ENCODE data around the gene RWDD2A. TPM values are rescaled to one million over a fixed set of nuclear protein-coding genes. Genes with fewer than 3 reads are reported as not detected.

RWDD2A gene
- total and polyA plus RNA-seq, 2 of the 8 experiments (the other 6 are each of a cell fraction or from before 2014, with no cell fraction given): 2.1 to 3.6 TPM

DNA sequence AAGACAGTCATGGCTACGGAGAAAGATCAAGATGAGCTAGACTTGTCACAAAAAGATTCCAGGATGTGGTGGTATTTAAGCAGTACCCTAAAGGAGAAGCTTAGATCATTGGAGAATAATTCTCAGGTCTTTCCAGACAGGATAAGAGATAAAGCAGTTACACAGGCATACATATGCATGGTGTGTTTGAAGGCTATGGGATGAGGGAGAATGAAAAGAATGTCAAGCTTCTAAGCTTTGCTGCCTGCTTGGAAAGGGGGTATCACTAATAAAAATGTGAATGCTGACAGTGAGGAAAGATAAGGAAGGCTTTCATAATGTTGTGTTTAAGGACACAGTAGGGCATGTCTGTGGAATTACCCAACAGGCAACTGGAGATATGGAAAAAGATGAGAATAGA, 28.1 kb downstream of the RWDD2A start (continued):
- TF ChIP-seq, protein P1, sequence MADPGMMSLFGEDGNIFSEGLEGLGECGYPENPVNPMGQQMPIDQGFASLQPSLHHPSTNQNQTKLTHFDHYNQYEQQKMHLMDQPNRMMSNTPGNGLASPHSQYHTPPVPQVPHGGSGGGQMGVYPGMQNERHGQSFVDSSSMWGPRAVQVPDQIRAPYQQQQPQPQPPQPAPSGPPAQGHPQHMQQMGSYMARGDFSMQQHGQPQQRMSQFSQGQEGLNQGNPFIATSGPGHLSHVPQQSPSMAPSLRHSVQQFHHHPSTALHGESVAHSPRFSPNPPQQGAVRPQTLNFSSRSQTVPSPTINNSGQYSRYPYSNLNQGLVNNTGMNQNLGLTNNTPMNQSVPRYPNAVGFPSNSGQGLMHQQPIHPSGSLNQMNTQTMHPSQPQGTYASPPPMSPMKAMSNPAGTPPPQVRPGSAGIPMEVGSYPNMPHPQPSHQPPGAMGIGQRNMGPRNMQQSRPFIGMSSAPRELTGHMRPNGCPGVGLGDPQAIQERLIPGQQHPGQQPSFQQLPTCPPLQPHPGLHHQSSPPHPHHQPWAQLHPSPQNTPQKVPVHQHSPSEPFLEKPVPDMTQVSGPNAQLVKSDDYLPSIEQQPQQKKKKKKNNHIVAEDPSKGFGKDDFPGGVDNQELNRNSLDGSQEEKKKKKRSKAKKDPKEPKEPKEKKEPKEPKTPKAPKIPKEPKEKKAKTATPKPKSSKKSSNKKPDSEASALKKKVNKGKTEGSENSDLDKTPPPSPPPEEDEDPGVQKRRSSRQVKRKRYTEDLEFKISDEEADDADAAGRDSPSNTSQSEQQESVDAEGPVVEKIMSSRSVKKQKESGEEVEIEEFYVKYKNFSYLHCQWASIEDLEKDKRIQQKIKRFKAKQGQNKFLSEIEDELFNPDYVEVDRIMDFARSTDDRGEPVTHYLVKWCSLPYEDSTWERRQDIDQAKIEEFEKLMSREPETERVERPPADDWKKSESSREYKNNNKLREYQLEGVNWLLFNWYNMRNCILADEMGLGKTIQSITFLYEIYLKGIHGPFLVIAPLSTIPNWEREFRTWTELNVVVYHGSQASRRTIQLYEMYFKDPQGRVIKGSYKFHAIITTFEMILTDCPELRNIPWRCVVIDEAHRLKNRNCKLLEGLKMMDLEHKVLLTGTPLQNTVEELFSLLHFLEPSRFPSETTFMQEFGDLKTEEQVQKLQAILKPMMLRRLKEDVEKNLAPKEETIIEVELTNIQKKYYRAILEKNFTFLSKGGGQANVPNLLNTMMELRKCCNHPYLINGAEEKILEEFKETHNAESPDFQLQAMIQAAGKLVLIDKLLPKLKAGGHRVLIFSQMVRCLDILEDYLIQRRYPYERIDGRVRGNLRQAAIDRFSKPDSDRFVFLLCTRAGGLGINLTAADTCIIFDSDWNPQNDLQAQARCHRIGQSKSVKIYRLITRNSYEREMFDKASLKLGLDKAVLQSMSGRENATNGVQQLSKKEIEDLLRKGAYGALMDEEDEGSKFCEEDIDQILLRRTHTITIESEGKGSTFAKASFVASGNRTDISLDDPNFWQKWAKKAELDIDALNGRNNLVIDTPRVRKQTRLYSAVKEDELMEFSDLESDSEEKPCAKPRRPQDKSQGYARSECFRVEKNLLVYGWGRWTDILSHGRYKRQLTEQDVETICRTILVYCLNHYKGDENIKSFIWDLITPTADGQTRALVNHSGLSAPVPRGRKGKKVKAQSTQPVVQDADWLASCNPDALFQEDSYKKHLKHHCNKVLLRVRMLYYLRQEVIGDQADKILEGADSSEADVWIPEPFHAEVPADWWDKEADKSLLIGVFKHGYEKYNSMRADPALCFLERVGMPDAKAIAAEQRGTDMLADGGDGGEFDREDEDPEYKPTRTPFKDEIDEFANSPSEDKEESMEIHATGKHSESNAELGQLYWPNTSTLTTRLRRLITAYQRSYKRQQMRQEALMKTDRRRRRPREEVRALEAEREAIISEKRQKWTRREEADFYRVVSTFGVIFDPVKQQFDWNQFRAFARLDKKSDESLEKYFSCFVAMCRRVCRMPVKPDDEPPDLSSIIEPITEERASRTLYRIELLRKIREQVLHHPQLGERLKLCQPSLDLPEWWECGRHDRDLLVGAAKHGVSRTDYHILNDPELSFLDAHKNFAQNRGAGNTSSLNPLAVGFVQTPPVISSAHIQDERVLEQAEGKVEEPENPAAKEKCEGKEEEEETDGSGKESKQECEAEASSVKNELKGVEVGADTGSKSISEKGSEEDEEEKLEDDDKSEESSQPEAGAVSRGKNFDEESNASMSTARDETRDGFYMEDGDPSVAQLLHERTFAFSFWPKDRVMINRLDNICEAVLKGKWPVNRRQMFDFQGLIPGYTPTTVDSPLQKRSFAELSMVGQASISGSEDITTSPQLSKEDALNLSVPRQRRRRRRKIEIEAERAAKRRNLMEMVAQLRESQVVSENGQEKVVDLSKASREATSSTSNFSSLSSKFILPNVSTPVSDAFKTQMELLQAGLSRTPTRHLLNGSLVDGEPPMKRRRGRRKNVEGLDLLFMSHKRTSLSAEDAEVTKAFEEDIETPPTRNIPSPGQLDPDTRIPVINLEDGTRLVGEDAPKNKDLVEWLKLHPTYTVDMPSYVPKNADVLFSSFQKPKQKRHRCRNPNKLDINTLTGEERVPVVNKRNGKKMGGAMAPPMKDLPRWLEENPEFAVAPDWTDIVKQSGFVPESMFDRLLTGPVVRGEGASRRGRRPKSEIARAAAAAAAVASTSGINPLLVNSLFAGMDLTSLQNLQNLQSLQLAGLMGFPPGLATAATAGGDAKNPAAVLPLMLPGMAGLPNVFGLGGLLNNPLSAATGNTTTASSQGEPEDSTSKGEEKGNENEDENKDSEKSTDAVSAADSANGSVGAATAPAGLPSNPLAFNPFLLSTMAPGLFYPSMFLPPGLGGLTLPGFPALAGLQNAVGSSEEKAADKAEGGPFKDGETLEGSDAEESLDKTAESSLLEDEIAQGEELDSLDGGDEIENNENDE (IDR thresholded peaks at IDR 0.05; ENCODE audit: insufficient replicate concordance, low read length): no peak
- TF ChIP-seq ASH2L (IDR thresholded peaks at IDR 0.05; ENCODE audit: low read length): no peak
- TF ChIP-seq BCL11A (IDR thresholded peaks at IDR 0.05; ENCODE audit: low read depth in 2 of 2, low read length in 2 of 2): no peak
- no peak for TF ChIP-seq RAD21 (IDR thresholded peaks at IDR 0.05 in 1 of 2, conservative IDR thresholded peaks at IDR 0.05 in 1 of 2; ENCODE audit: low read depth in 2 of 2, low read length in 2 of 2)
- no peak for TF ChIP-seq TEAD4 (IDR thresholded peaks at IDR 0.05; ENCODE audit: low read depth, low read length)
- TF ChIP-seq, protein P2, sequence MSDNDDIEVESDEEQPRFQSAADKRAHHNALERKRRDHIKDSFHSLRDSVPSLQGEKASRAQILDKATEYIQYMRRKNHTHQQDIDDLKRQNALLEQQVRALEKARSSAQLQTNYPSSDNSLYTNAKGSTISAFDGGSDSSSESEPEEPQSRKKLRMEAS (IDR thresholded peaks at IDR 0.05): no peak
- TF ChIP-seq CTBP2 (IDR thresholded peaks at IDR 0.05; ENCODE audit: borderline replicate concordance, insufficient read depth, insufficient read length, low read length): no peak
- TF ChIP-seq POLR2A (IDR thresholded peaks at IDR 0.05; ENCODE audit: control extremely low read depth in 1 of 2, low read depth in 2 of 2, low read length in 2 of 2): no peak
- no peak for TF ChIP-seq SIRT6 (IDR thresholded peaks at IDR 0.05; ENCODE audit: low read length)
- TF ChIP-seq RNF2 (IDR thresholded peaks at IDR 0.05; ENCODE audit: borderline replicate concordance, low read depth, low read length, missing control alignments, poor library complexity, severe bottlenecking): no peak

All from H1 (cell line).